ENCODE results near the gene CCL11.
"Not testable (repeated sequence)": the region's sequence is repeated elsewhere in the genome, so short reads cannot be mapped to it uniquely, and the experiment has no call there.

CCL11 gene

DNA sequence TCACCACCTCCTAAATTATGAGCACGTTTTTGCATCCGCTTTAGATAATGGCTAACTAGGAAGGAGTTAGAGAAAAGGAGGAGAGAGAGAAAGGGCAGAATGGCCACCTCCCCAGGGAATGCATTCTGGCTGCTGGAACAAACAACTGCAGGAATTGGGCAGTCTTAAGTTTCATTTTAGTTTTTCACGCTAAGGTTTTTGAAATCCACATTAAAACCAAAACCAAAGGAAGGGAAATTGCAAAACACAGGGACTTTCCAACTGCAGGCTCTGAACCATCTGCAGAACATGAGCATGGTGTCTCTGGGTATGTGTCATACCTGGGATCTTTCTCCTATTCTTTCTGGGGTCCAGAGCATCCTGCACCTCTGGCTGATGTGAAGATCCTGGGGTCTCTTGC, 21.6 kb downstream of the CCL11 start:
- DNase-seq (ENCODE audit: low read depth): no peak

- no peak for DNase-seq (ENCODE audit: low read depth)
Measured at GRCh38 chr17:34308371-34308770, 22.8 kb downstream of the CCL11 start.

GRCh38 chr17:34311291-34311690, 25.7 kb downstream of the CCL11 start:
- DNase-seq (ENCODE audit: low read depth): no peak

GRCh38 chr17:34312080-34312479, 26.5 kb downstream of the CCL11 start:
- DNase-seq (ENCODE audit: low read depth): no peak

- no peak for DNase-seq (ENCODE audit: low read depth)
Measured at GRCh38 chr17:34313164-34313563, 27.6 kb downstream of the CCL11 start.

- no peak for DNase-seq (ENCODE audit: low read depth)
Measured at GRCh38 chr17:34314279-34314678, 28.7 kb downstream of the CCL11 start.

DNA sequence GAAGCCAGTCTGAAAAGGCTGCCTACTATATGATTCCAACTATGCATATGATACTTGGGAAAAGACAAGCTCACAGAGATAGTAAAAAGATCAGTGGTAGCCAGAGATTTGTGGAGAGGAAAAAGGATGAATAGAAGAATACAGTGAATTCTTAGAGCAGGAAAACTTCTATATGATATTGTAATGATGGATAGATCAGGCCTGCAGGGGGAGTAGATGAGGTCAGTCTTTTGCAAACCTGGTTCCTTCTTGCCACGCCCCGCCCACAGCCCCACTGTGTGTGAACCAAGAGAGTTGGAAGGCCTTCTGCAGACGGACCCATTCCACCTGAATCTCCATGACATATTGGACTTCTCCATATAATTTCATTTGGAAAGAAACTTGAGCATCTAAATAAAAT, 32.9 kb downstream of the CCL11 start:
- no peak for DNase-seq (ENCODE audit: low read depth)

GRCh38 chr17:34319039-34319483, 33.5 kb downstream of the CCL11 start, which contains the start of gene CCL8:
TSS of gene CCL8 (plus strand) at chr17:34319435. CDS start at chr17:34319502, 67 bp downstream.
- no peak for DNase-seq (ENCODE audit: low read depth)

DNA sequence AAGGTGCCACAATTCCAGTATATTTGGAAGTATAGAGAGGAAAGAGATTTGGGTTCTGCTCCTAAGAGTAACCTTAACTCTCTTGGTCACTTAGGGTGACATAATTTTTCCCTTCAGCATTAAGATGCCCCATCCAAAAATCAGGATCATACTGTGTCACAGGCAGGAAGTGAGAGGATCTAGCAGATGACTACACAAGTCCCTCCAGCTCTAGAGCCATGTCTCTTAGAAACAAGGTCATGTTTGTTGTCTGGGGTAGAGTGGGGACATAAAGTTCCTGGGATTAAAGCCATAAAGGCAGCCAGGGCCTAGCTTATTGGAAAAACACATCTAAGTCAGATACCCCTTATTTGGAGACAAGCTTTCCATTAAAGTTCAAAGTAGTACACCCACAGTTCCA, 36.4 kb downstream of the CCL11 start:
- no peak for DNase-seq (ENCODE audit: low read depth)

GRCh38 chr17:34327580-34327979, 42.0 kb downstream of the CCL11 start:
- not testable (repeated sequence) for DNase-seq (ENCODE audit: low read depth)

GRCh38 chr17:34337701-34338100, 52.2 kb downstream of the CCL11 start:
- no peak for DNase-seq (ENCODE audit: low read depth)
